LNCAP (cell line): ENCODE results near the gene GNAL.

Source experiments
- TF ChIP-seq, protein P1 (sequence below): fragments of 450-650 bp; IDR thresholded peaks from 2 replicates; pipeline ENCODE4 v1.5.1; 2017; ENCODE audit warnings: mild to moderate bottlenecking

Gene GNAL

DNA sequence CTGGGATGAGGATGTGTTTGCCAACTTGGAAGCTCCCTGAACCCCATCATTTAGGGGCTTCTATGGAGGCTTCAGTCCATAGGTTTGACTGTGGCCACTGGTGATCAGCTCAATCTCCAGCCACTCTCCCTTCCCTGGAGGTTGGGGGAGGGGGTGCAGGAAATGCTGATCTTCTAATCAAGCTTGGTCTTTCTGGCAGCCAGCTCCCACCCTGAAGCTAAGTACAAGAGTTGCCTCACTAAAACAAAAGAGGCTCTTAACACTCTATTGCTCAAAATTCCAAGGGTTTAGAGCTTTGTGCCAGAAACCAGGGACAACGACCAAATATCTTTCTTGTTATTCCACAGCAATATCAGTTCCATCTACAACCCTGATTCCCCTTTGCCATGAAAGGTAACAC, 238.4 kb downstream of the GNAL start:
- TF ChIP-seq, protein P1, sequence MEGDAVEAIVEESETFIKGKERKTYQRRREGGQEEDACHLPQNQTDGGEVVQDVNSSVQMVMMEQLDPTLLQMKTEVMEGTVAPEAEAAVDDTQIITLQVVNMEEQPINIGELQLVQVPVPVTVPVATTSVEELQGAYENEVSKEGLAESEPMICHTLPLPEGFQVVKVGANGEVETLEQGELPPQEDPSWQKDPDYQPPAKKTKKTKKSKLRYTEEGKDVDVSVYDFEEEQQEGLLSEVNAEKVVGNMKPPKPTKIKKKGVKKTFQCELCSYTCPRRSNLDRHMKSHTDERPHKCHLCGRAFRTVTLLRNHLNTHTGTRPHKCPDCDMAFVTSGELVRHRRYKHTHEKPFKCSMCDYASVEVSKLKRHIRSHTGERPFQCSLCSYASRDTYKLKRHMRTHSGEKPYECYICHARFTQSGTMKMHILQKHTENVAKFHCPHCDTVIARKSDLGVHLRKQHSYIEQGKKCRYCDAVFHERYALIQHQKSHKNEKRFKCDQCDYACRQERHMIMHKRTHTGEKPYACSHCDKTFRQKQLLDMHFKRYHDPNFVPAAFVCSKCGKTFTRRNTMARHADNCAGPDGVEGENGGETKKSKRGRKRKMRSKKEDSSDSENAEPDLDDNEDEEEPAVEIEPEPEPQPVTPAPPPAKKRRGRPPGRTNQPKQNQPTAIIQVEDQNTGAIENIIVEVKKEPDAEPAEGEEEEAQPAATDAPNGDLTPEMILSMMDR: no peak

DNA sequence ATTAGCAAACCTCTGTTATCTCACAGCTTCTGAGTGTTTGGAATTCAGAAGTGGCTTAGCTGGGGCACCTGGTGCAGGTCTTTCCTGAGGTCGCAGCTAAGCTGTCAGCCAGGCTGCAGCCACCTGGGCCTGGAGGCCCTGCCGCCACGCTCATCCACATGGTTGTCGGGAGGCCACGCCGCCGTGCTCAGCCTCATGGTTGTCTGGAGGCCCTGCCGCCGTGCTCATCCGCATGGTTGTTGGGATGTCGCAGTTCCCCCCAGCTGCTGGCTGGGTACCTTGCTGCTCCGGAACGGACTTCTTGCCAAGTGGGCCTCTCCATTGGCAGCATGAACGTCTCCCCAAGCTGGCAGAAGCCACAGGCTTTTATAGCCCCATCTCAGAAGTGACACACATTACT, 243.3 kb downstream of the GNAL start:
- TF ChIP-seq, protein P1: no peak
